ENCODE data around the gene DMWD.
A peak's percentile ranks its signal among the peaks of the same experiment; 100 is the strongest.
"Not testable (repeated sequence)": the region's sequence is repeated elsewhere in the genome, so short reads cannot be mapped to it uniquely, and the experiment has no call there.

DMWD gene

DNA sequence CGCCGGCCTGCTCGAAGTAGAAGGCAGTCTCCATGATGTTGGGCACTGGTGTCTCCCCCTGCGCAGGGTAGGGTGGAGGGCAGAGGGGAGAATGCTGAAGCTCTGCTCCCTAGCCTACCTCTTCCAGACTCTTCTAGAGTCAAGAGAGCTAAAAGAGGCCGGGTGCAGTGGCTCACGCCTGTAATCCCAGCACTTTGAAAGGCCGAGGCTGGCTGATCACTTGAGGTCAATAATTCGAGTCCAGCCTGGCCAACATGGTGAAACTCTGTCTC is 12.2 kb upstream of the DMWD start:
- no peak overlapping the region for H3K4me3 ChIP-seq (ENCODE audit: low read length)
- no peak for TF ChIP-seq ZNF274 (IDR thresholded peaks at IDR 0.05; ENCODE audit: low read depth, low read length)

DNA sequence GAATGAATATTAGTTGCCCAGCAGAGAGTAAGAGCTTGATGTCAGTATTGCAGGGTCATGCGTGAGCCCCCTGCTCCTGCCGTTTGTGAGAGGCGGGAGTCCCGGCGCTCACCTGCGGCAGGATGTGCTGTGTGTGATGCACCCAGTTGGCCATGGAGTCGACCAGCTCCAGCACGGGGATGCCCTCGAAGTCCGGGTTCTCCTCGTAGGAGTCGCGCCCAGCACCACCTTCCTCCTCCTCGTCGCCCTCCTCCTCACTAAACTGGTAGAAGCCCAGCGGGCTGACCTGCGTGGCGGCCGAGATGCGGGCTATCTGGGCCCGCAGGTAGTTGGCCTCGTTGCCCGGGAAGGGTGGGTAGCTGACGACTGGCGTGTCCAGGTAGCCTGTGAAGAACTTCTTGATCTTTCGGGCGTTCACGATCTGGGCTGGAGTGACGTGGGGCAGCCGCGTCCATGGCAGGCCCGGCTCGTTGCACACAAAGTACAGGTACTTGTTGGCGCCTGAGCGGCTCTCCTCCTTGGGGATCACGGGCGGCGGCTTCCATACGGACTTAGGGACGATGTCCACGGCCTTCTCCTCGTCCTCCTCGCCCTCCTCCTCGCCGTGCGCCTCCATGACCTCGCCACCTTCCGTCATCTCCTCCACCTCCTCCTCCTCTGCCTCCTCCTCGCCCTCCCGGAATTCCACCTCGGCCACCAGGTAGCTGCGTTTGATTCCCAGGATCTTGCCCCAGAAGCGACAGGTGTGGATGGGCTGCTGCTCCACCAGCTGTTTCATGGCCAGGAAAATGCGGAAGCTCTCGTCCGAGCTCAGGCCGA is 11.7 kb upstream of the DMWD start:
- no peak overlapping the region for H3K4me3 ChIP-seq (ENCODE audit: low read length)
- TF ChIP-seq ZNF274 (IDR thresholded peaks at IDR 0.05; ENCODE audit: low read depth, low read length), result no peak

DNA sequence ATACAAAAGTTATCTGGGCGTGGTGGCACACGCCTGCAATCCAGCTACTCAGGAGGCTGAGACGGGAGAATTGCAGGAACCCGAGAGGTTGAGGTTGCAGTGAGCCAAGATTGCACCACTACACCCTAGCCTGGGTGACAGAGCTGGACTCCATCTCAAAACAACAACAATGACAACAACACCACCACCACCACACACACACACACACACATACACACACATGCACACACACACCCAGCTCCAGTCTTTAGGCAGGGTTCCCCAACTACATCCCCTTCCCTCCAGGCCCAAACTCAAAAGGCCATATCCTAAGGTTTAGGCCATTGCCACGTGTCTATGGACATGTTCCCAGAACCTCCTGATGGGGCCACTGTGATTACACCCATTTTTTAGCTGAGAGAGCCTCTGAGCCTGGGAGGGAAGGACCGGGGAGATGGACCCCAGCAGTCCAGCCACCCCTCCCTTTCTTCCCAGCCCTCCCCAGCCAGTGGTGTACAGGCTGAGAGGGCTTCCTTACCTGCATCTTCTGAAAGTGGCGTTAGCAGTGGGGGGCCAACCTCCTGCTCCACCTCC is 9.0 kb upstream of the DMWD start:
- H3K4me3 ChIP-seq (ENCODE audit: low read length), result no peak overlapping the region
- TF ChIP-seq ZNF274 (IDR thresholded peaks at IDR 0.05; ENCODE audit: low read depth, low read length), result no peak

DNA sequence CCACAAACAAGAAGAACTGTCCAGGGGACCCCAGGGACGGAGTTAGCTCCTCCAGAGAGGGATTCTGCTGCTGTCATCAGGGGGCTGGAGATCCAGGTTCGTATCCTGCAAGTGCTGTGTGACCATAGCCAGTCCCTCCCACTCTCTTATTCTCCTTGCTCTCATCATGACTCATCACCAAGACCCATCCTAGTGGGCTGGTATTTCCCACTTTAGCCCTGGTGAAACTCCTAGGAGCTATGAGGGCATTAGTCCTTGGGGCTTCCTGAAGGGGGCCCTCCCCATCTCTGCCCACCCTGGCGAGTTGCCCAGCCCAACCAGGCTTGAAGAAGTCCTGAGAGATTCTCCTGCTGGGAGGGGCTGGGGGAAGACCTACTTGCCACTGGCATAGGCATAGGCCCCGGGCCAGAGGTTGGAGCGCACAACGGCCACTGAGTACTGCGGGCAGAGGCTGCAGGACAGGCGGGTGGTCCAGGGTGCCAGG is 7.5 kb upstream of the DMWD start:
- H3K4me3 ChIP-seq (ENCODE audit: low read length), result no peak overlapping the region
- TF ChIP-seq ZNF274 (IDR thresholded peaks at IDR 0.05; ENCODE audit: low read depth, low read length), result no peak

DNA sequence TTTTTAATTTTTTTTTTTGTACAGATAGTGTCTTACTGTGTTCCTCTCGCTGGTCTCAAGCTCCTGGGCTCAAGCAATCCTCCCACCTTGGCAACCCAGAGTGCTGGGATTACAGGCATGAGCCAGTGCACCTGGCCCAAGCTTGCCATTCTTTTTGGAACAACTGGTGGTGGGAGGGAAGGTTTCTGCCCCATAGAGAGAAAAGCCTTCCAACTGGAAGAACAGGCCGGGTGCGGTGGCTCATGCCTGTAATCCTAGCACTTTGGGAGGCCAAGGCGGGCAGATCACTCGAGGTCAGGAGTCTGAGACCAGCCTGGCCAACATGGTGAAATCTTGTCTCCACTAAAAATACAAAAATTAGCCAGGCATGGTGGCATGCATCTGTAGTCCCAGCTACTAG is 6.9 kb upstream of the DMWD start:
- not testable (repeated sequence) for H3K4me3 ChIP-seq (ENCODE audit: low read length)

DNA sequence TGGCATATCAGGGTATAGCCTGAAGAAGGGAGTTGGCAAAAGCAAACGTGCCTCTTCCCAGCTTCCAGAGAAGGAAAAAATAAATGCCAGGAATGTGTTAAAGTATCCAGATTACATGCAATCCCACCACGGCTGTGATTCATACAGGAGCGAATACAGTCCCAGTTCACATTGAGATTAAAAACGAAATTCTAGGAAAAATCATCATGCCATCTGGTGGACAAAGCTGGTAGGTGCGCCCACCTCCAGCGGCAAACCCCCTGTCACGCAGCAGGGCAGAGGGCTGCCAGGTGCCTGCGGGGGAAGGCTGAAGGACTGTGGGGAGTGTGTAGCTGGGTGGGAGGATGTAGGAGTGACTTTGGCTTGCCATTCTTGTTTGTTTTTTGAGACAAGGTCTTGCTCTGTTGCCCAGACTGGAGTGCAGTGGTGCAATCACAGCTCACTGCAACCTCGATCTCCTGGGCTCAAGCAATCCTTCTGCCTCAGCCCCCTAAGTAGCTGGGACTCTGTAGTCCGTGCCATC is 6.4 kb upstream of the DMWD start:
- no peak overlapping the region for H3K4me3 ChIP-seq (ENCODE audit: low read length)
- TF ChIP-seq ZNF274 (IDR thresholded peaks at IDR 0.05; ENCODE audit: low read depth, low read length), result no peak

DNA sequence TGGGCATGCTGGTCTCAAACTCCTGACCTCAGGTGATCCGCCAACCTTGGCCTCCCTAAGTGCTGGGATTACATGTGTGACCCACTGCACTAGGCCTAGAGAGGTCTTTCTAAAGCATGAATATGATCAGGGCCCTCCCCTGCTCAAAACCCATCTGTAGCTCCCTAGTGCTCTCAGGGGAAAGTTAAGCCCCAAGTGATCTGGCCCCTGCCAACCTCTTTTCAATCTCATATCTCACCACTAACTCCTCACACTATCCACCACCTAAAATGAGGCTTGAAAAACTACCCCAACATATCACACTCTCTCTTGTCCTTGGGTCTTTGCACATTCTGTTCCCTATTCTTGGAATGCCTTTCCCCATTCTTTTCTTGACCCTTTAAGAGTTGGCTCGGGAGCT is 2.0 kb upstream of the DMWD start:
- TF ChIP-seq ZNF274 (IDR thresholded peaks at IDR 0.05; ENCODE audit: low read depth, low read length), result no peak

DNA sequence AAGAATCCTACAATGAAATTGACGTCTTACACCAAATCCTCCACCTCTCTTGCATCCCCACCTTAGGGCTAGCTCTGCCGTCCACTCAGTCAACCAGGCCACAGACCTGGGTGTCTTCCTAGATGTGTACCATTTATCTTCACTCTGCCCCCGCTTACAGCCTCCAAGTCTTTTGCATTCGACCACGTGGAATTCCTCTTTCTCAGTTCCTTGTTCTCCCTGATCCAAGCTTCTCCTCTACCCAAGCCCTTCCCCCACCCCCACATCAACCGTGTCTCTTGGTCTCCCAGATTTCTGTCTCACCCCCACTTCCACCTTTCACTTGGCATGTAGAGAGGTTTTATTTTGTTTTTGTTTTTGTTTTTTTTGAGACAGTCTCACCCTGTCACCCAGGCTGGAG is 1.2 kb upstream of the DMWD start:
- TF ChIP-seq ZNF274 (IDR thresholded peaks at IDR 0.05; ENCODE audit: low read depth, low read length), result no peak
- H3K4me3 ChIP-seq (ENCODE audit: low read length), result no peak overlapping the region

More for the DNA sequence above, 2.0 kb upstream of the DMWD start:
- H3K4me3 ChIP-seq (ENCODE audit: low read length), result no peak overlapping the region

DNA sequence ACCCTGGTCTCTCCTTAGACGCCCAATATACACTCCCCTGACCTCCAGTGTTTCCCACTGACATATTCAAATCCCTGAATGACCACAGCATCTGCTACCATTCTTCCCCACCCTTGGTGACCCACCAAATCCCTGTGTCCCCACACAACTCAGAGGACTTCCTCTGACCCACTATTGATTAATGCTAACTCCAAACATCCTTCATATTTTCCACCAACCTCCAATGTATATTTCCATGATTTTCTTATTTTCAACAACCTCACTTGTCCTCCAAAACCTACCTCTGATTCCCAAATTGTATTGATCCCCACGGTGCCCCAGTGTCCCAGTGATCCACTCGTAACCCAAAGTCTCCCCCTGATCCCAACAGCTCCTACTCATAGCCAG is 526 bp upstream of the DMWD start:
- H3K4me3 ChIP-seq (ENCODE audit: low read length), result peak overlapping the region; percentile 7; the same call in 1 of the 2 replicates
- TF ChIP-seq ZNF274 (IDR thresholded peaks at IDR 0.05; ENCODE audit: low read depth, low read length), result no peak

DNA sequence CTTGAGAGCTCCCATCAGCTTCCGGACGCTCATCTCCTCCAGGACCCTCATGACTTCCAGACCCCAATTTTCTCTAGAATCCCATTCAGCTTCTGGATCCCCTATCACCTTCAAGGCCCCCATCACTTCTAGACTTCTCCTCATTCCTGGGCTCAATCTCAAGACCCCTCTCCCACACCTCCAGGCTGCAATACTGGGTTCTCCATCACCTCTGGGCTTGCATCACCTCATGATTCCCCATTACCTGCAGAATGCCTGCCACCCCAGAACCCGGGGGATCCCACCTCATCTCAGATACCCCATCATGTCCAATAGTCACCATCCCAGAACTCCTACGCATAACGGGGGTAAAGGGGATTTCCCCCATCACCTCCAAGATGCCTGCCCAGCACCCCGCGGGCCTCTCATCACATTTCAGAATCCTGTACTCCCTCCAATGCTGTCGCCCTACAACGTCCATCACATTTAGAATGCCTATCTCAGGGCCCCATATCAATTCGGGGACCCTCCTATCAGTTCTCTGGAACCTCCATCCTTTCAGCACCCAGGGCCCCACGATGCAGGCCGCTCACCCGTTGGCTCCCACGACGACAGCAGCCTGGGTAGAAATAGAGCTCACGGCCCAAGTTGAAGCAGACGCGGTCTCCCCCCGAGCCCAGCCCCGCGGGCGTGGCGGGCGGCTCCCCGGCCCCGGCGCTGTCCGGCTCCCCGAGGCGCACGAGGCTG is 738 bp downstream of the DMWD start:
- TF ChIP-seq ZNF274 (IDR thresholded peaks at IDR 0.05; ENCODE audit: low read depth, low read length), result no peak
- H3K4me3 ChIP-seq (ENCODE audit: low read length), result peak overlapping the region; percentile 94

DNA sequence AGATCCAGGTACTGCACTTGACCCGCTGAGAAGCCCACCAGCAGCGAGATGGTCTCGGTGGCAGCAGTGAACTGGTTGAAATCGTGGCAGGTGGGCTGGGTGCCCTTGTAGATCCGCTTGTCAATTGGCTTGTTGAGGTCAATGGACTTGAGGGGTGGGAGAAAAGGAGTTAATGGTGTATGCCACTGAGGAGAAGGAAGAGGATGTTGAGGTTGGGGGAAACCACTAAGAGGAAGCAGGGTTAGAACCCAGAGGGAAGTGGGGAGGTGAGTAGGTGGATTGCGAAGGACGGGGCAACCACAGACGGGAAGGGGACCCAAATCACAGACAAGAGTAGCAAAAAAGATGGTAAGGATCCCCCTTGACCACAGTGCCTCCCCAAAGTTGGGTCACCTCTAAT is 1.7 kb downstream of the DMWD start:
- H3K4me3 ChIP-seq (ENCODE audit: low read length), result peak overlapping the region; percentile 94; the same call in 1 of the 2 replicates
- no peak for TF ChIP-seq ZNF274 (IDR thresholded peaks at IDR 0.05; ENCODE audit: low read depth, low read length)

DNA sequence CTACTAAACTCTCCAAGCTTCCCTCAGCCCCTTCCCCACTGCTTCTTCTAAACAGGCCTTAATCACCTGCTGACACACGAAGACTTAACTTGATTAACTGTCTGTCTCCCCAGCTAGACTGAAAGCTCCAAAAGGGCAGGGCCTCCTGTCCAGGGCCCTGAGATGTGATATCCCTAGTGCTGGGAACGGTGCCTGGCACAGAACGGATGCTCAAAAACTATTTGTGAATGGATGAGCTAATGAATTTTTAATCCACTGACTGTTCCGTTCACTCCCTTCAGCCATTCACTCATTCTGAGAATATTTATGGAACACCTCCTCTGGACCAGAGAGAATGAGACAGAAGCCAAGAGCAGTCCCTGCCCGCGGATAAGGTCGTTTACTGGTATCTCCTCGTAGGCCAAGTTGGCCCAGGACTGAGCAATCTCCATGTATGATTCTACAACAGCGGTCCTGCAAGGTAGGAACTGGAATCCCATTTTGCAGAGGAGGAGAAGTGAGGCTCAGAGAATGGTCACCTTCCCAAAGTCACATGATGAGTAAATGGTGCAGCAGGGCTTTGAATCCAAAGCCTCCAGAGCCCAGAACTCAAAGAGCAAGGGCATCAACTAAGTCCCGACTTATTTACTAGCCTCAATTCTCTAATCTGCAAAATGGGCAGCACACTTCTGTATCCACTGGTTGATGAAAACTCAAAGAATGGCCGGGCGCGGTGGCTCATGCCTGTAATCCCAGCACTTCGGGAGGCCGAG is 3.4 kb downstream of the DMWD start:
- no peak for TF ChIP-seq ZNF274 (IDR thresholded peaks at IDR 0.05; ENCODE audit: low read depth, low read length)
- no peak overlapping the region for H3K4me3 ChIP-seq (ENCODE audit: low read length)

DNA sequence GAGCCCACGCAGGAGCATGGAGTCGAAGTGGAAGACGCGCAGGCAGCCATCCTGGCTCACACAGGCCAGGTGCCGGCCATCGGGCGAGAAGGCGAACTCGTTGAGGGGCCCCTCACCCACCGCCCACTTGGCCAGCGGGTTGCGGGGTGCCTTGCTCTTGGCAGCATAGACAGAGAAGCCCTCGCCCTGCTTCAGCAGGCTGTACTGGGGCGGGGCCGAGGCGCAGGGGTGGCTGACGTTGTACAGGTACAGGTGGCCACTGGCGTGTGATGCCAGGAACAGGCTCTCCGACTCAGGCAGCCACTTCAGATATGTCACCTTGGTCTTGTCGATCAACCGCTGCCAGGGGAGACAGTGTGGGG is 6.1 kb downstream of the DMWD start:
- no peak overlapping the region for H3K4me3 ChIP-seq (ENCODE audit: low read length)
- no peak for TF ChIP-seq ZNF274 (IDR thresholded peaks at IDR 0.05; ENCODE audit: low read depth, low read length)

DNA sequence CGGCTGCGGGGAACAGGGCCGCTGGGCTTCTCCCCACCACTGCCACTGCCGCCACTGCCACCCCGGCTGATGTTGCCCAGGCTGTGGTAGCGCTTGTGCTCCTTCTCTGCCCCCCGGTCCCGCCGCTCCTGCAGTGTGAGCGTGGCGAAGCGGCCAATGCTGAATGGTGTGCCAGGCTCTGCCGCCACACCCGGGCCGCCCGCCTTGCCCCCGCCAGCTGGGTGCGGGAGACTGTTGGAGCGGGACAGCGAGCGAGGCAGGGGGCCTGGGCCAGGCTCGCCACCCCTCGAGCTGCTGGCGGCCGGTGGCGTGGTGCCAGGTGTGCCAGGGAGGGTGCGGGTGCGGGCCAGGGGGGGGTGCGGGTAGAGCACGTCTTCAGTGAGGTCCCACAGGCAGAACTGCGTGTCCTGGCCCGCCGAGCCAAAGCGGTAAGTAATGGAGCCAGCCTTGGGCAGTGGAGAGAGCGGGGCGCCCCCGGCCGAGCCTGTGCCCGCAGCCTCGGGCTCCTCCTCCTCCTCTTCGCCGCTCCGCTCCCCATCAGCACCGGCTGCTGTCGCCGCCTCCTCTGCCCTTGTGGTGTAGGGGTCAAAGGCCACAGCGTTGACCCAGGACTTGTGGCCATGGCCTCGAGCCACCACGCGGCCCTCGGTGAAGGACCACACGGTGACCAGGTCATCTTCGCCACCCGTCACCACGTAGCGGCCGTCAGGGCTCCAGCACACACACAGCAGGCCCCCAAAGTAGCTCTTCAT is 6.7 kb downstream of the DMWD start:
- no peak overlapping the region for H3K4me3 ChIP-seq (ENCODE audit: low read length)
- TF ChIP-seq ZNF274 (IDR thresholded peaks at IDR 0.05; ENCODE audit: low read depth, low read length), result no peak
